Testis (tissue), 2 donors: ENCODE results near the gene ICAM4.

ENCODE experiments used
- POLR2A ChIP-seq: fragments of 450-650 bp; IDR thresholded peaks from one replicate; pipeline ENCODE4 v1.6.1; 2017; ENCODE audit warnings: antibody characterized with exemption, mild to moderate bottlenecking, moderate library complexity
- TF ChIP-seq, protein P1 (sequence below), 3 experiments: fragments of 450-650 bp in 2 of 3; fragments of 200-600 bp in 1 of 3; sonication (generic) in 1 of 3; IDR thresholded peaks; one replicate each; pipeline ENCODE4 v1.5.1; 2016 to 2019; ENCODE audit warnings: antibody characterized with exemption in 3 of 3, mild to moderate bottlenecking in 2 of 3, moderate library complexity in 1 of 3

DNA sequence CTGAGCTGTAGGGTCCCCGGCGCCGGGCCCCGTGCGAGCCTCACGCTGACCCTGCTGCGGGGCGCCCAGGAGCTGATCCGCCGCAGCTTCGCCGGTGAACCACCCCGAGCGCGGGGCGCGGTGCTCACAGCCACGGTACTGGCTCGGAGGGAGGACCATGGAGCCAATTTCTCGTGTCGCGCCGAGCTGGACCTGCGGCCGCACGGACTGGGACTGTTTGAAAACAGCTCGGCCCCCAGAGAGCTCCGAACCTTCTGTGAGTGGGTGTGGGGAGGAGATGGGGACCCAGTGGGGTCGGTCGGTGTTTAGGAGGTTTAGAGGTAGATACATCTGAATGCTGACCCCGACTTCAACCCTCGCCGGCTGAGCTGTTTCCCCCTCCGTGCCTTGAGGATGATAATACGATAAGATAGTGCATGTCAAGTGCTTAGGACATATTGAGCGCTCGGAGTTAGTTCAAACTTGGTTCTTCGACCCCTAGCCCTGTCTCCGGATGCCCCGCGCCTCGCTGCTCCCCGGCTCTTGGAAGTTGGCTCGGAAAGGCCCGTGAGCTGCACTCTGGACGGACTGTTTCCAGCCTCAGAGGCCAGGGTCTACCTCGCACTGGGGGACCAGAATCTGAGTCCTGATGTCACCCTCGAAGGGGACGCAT lies 4.9 kb downstream of the ICAM4 start:
- TF ChIP-seq, protein P1, sequence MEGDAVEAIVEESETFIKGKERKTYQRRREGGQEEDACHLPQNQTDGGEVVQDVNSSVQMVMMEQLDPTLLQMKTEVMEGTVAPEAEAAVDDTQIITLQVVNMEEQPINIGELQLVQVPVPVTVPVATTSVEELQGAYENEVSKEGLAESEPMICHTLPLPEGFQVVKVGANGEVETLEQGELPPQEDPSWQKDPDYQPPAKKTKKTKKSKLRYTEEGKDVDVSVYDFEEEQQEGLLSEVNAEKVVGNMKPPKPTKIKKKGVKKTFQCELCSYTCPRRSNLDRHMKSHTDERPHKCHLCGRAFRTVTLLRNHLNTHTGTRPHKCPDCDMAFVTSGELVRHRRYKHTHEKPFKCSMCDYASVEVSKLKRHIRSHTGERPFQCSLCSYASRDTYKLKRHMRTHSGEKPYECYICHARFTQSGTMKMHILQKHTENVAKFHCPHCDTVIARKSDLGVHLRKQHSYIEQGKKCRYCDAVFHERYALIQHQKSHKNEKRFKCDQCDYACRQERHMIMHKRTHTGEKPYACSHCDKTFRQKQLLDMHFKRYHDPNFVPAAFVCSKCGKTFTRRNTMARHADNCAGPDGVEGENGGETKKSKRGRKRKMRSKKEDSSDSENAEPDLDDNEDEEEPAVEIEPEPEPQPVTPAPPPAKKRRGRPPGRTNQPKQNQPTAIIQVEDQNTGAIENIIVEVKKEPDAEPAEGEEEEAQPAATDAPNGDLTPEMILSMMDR (IDR thresholded peaks at IDR 0.05) = no peak
- TF ChIP-seq POLR2A = no peak
